ENCODE measurements around the gene ZNF365. TPM values are rescaled to one million over a fixed set of nuclear protein-coding genes. Genes with fewer than 3 reads are reported as not detected.
"Not testable (repeated sequence)": the region's sequence is repeated elsewhere in the genome, so short reads cannot be mapped to it uniquely, and the experiment has no call there.

ZNF365 gene
- total and polyA plus RNA-seq, 7 donors: 0.06 to 0.19 (median 0.12) TPM; not detected in 3

GRCh38 chr10:62376071-62377025, 2.2 kb downstream of the ZNF365 start:
- ATAC-seq (no peak), DNase-seq (no peak)
- TF ChIP-seq CTCF (IDR thresholded peaks at IDR 0.05): no peak
- WGBS, 3 donors: 77 to 79% (median 78%) methylated on average over 21 of the region's 21 CpGs
- no peaks in the 10 kb centered on the region for H3K4me1 ChIP-seq
- intact Hi-C loops (cut with DNase I): no loop called here
- H3K27ac ChIP-seq: no peak overlapping the region
- H3K4me3 ChIP-seq: no peak overlapping the region
- H3K27me3 ChIP-seq (ENCODE audit: insufficient read depth in 3 of 3, low read length in 2 of 3): peaks cover 0 to 29% (median 7%) of the 10 kb centered on the region in 3 donors
- no peaks in the 10 kb centered on the region for H3K9me3 ChIP-seq
- no peaks in the 10 kb centered on the region for H3K36me3 ChIP-seq (ENCODE audit: insufficient read depth in 1 of 2, low read depth in 1 of 2)

GRCh38 chr10:62377026-62377415, 2.9 kb downstream of the ZNF365 start:
- peaks cover 0 to 29% (median 7%) of the 10 kb centered on the region in 3 donors for H3K27me3 ChIP-seq (ENCODE audit: insufficient read depth in 3 of 3, low read length in 2 of 3)
- H3K9me3 ChIP-seq: no peaks in the 10 kb centered on the region
- no peak overlapping the region for H3K4me3 ChIP-seq
- H3K27ac ChIP-seq: no peak overlapping the region
- H3K36me3 ChIP-seq (ENCODE audit: insufficient read depth in 1 of 2, low read depth in 1 of 2): no peaks in the 10 kb centered on the region
- intact Hi-C loops (cut with DNase I): no loop called here
- ATAC-seq: no peak
- no peak for DNase-seq
- no peak for TF ChIP-seq CTCF (IDR thresholded peaks at IDR 0.05)
- no peaks in the 10 kb centered on the region for H3K4me1 ChIP-seq
- WGBS, 3 donors: 63 to 73% (median 73%) methylated on average over 3 of the region's 3 CpGs

- H3K27ac ChIP-seq: no peak overlapping the region
- 84 to 85% (median 84%) methylated on average over 6 of the region's 6 CpGs for WGBS, 3 donors
- H3K4me3 ChIP-seq: no peak overlapping the region
- DNase-seq (no peak), ATAC-seq (no peak)
- no peaks in the 10 kb centered on the region for H3K4me1 ChIP-seq
- H3K27me3 ChIP-seq (ENCODE audit: insufficient read depth in 3 of 3, low read length in 2 of 3): peaks cover 0 to 27% (median 7%) of the 10 kb centered on the region in 3 donors
- H3K9me3 ChIP-seq: no peaks in the 10 kb centered on the region
- no peaks in the 10 kb centered on the region for H3K36me3 ChIP-seq (ENCODE audit: insufficient read depth in 1 of 2, low read depth in 1 of 2)
- TF ChIP-seq CTCF (IDR thresholded peaks at IDR 0.05): no peak
- intact Hi-C loops (cut with DNase I): no loop called here
These were observed 3.8 kb downstream of the ZNF365 start for GRCh38 chr10:62377966-62378365.

- H3K4me3 ChIP-seq: not testable (repeated sequence)
These were observed 4.7 kb downstream of the ZNF365 start for GRCh38 chr10:62378877-62379276.

GRCh38 chr10:62379394-62379793, 5.2 kb downstream of the ZNF365 start:
- H3K4me3 ChIP-seq: no peak overlapping the region
- H3K4me1 ChIP-seq: no peaks in the 10 kb centered on the region
- H3K27ac ChIP-seq: no peak overlapping the region
- intact Hi-C loops (cut with DNase I): no loop called here
- DNase-seq (no peak), ATAC-seq (no peak)
- H3K36me3 ChIP-seq (ENCODE audit: insufficient read depth in 1 of 2, low read depth in 1 of 2): no peaks in the 10 kb centered on the region
- TF ChIP-seq CTCF (IDR thresholded peaks at IDR 0.05): no peak
- H3K9me3 ChIP-seq: no peaks in the 10 kb centered on the region
- 81 to 87% (median 81%) methylated on average over 4 of the region's 4 CpGs for WGBS, 3 donors
- H3K27me3 ChIP-seq (ENCODE audit: insufficient read depth in 3 of 3, low read length in 2 of 3): peaks cover 0 to 12% (median 0%) of the 10 kb centered on the region in 3 donors

More at GRCh38 chr10:62378877-62379276, 4.7 kb downstream of the ZNF365 start:
- H3K36me3 ChIP-seq (ENCODE audit: insufficient read depth in 1 of 2, low read depth in 1 of 2); ATAC-seq; H3K9me3 ChIP-seq; H3K4me1 ChIP-seq; H3K27ac ChIP-seq; DNase-seq; intact Hi-C loops (cut with DNase I): not testable (repeated sequence)
- 91 to 98% (median 94%) methylated on average over 6 of the region's 6 CpGs for WGBS, 3 donors
- peaks cover 0 to 17% (median 4%) of the 10 kb centered on the region in 3 donors for H3K27me3 ChIP-seq (ENCODE audit: insufficient read depth in 3 of 3, low read length in 2 of 3)
